ENCODE results near the gene GTF2E1. TPM values are rescaled to one million over a fixed set of nuclear protein-coding genes. Genes with fewer than 3 reads are reported as not detected.
"Not testable (repeated sequence)": the region's sequence is repeated elsewhere in the genome, so short reads cannot be mapped to it uniquely, and the experiment has no call there.

GTF2E1 gene
- total RNA-seq, 1 donor from 2014 or later, result 31.6 TPM

- TF ChIP-seq EZH2 (IDR thresholded peaks at IDR 0.05; ENCODE audit: insufficient read depth, low read length) (no peak), CTCF (IDR thresholded peaks at IDR 0.05; ENCODE audit: insufficient read depth, low read depth, low read length) (no peak)
- Histone ChIP-seq H3K79me2 (ENCODE audit: insufficient read depth, low read length) (peaks cover 4% of the 10 kb centered on the region), H3K27me3 (ENCODE audit: insufficient read depth, low read length) (no peaks in the 10 kb centered on the region), H3K9ac (ENCODE audit: low read length) (no peak overlapping the region), H3K27ac (ENCODE audit: low read depth, low read length) (no peak overlapping the region), H3K9me3 (ENCODE audit: insufficient read depth, low read depth, low read length) (no peaks in the 10 kb centered on the region), H3K4me1 (ENCODE audit: insufficient read depth, low read length) (no peaks in the 10 kb centered on the region), H4K20me1 (ENCODE audit: insufficient read depth, low read length) (no peaks in the 10 kb centered on the region), H3K4me2 (ENCODE audit: low read length) (no peak overlapping the region), H2AFZ (ENCODE audit: low read depth, low read length) (no peak overlapping the region), H3K36me3 (ENCODE audit: insufficient read depth, low read length) (peaks cover 14% of the 10 kb centered on the region), H3K4me3 (ENCODE audit: insufficient read depth, low read depth, low read length) (no peak overlapping the region)
- Mint-ChIP-seq H3K4me3 (ENCODE audit: unreplicated experiment) (no peak overlapping the region), H3K4me1 (ENCODE audit: low read depth, unreplicated experiment) (peaks cover 3% of the 10 kb centered on the region), H3K9me3 (ENCODE audit: unreplicated experiment) (peaks cover 3% of the 10 kb centered on the region), H3K36me3 (ENCODE audit: low read depth, unreplicated experiment) (peaks cover 9% of the 10 kb centered on the region), H3K27ac (ENCODE audit: unreplicated experiment) (no peak overlapping the region), H3K27me3 (ENCODE audit: low read depth, unreplicated experiment) (no peaks in the 10 kb centered on the region)
- FAIRE-seq (no peak), DNase-seq (ENCODE audit: low read depth) (no peak)
Observed at GRCh38 chr3:120708408-120708807, 34.1 kb upstream of the GTF2E1 start.

- no peak overlapping the region for H2AFZ ChIP-seq (ENCODE audit: low read depth, low read length)
- H3K9me3 ChIP-seq (ENCODE audit: insufficient read depth, low read depth, low read length), result no peaks in the 10 kb centered on the region
- Mint-ChIP-seq H3K27ac (ENCODE audit: unreplicated experiment) (no peak overlapping the region), H3K4me1 (ENCODE audit: low read depth, unreplicated experiment) (peaks cover 3% of the 10 kb centered on the region), H3K27me3 (ENCODE audit: low read depth, unreplicated experiment) (no peaks in the 10 kb centered on the region), H3K4me3 (ENCODE audit: unreplicated experiment) (no peak overlapping the region), H3K9me3 (ENCODE audit: unreplicated experiment) (no peaks in the 10 kb centered on the region), H3K36me3 (ENCODE audit: low read depth, unreplicated experiment) (no peaks in the 10 kb centered on the region)
- FAIRE-seq, result no peak
- H3K9ac ChIP-seq (ENCODE audit: low read length), result no peak overlapping the region
- no peaks in the 10 kb centered on the region for H3K27me3 ChIP-seq (ENCODE audit: insufficient read depth, low read length)
- peaks cover 5% of the 10 kb centered on the region for H3K36me3 ChIP-seq (ENCODE audit: insufficient read depth, low read length)
- no peak overlapping the region for H3K4me2 ChIP-seq (ENCODE audit: low read length)
- H4K20me1 ChIP-seq (ENCODE audit: insufficient read depth, low read length), result no peaks in the 10 kb centered on the region
- H3K4me1 ChIP-seq (ENCODE audit: insufficient read depth, low read length), result no peaks in the 10 kb centered on the region
- TF ChIP-seq EZH2 (IDR thresholded peaks at IDR 0.05; ENCODE audit: insufficient read depth, low read length) (no peak), CTCF (IDR thresholded peaks at IDR 0.05; ENCODE audit: insufficient read depth, low read depth, low read length) (no peak)
- peaks cover 4% of the 10 kb centered on the region for H3K79me2 ChIP-seq (ENCODE audit: insufficient read depth, low read length)
- DNase-seq (ENCODE audit: low read depth), result no peak
- H3K4me3 ChIP-seq (ENCODE audit: insufficient read depth, low read depth, low read length), result no peak overlapping the region
- no peak overlapping the region for H3K27ac ChIP-seq (ENCODE audit: low read depth, low read length)
Observed at GRCh38 chr3:120710369-120710768, 32.2 kb upstream of the GTF2E1 start.

GRCh38 chr3:120713262-120713661 lies 29.3 kb upstream of the GTF2E1 start:
- Histone ChIP-seq H3K4me1 (ENCODE audit: insufficient read depth, low read length) (no peaks in the 10 kb centered on the region), H3K79me2 (ENCODE audit: insufficient read depth, low read length) (peaks cover 6% of the 10 kb centered on the region), H3K36me3 (ENCODE audit: insufficient read depth, low read length) (no peaks in the 10 kb centered on the region), H3K4me3 (ENCODE audit: insufficient read depth, low read depth, low read length) (no peak overlapping the region), H4K20me1 (ENCODE audit: insufficient read depth, low read length) (no peaks in the 10 kb centered on the region), H3K9me3 (ENCODE audit: insufficient read depth, low read depth, low read length) (no peaks in the 10 kb centered on the region), H2AFZ (ENCODE audit: low read depth, low read length) (no peak overlapping the region), H3K4me2 (ENCODE audit: low read length) (no peak overlapping the region), H3K9ac (ENCODE audit: low read length) (no peak overlapping the region), H3K27me3 (ENCODE audit: insufficient read depth, low read length) (no peaks in the 10 kb centered on the region), H3K27ac (ENCODE audit: low read depth, low read length) (no peak overlapping the region)
- TF ChIP-seq EZH2 (IDR thresholded peaks at IDR 0.05; ENCODE audit: insufficient read depth, low read length), result no peak
- no peak for TF ChIP-seq CTCF (IDR thresholded peaks at IDR 0.05; ENCODE audit: insufficient read depth, low read depth, low read length)
- Mint-ChIP-seq H3K4me1 (ENCODE audit: low read depth, unreplicated experiment) (peaks cover 3% of the 10 kb centered on the region), H3K27ac (ENCODE audit: unreplicated experiment) (no peak overlapping the region), H3K9me3 (ENCODE audit: unreplicated experiment) (no peaks in the 10 kb centered on the region), H3K27me3 (ENCODE audit: low read depth, unreplicated experiment) (no peaks in the 10 kb centered on the region), H3K4me3 (ENCODE audit: unreplicated experiment) (no peak overlapping the region), H3K36me3 (ENCODE audit: low read depth, unreplicated experiment) (no peaks in the 10 kb centered on the region)
- DNase-seq (ENCODE audit: low read depth), result no peak
- no peak for FAIRE-seq

GRCh38 chr3:120719167-120719834 lies 23.2 kb upstream of the GTF2E1 start:
- H3K36me3 ChIP-seq (ENCODE audit: insufficient read depth, low read length); H3K36me3 Mint-ChIP-seq (ENCODE audit: low read depth, unreplicated experiment); H3K27ac ChIP-seq (ENCODE audit: low read depth, low read length); H3K27me3 Mint-ChIP-seq (ENCODE audit: low read depth, unreplicated experiment); H3K4me3 ChIP-seq (ENCODE audit: insufficient read depth, low read depth, low read length); FAIRE-seq; H3K79me2 ChIP-seq (ENCODE audit: insufficient read depth, low read length); DNase-seq (ENCODE audit: low read depth); H4K20me1 ChIP-seq (ENCODE audit: insufficient read depth, low read length); H2AFZ ChIP-seq (ENCODE audit: low read depth, low read length); H3K9ac ChIP-seq (ENCODE audit: low read length); H3K4me1 ChIP-seq (ENCODE audit: insufficient read depth, low read length); H3K4me3 Mint-ChIP-seq (ENCODE audit: unreplicated experiment); H3K4me2 ChIP-seq (ENCODE audit: low read length); H3K4me1 Mint-ChIP-seq (ENCODE audit: low read depth, unreplicated experiment); H3K9me3 ChIP-seq (ENCODE audit: insufficient read depth, low read depth, low read length); H3K27me3 ChIP-seq (ENCODE audit: insufficient read depth, low read length); H3K9me3 Mint-ChIP-seq (ENCODE audit: unreplicated experiment); H3K27ac Mint-ChIP-seq (ENCODE audit: unreplicated experiment): not testable (repeated sequence)
